Neutrophil (primary cell): Measurements from ENCODE around the gene PLXNB3.

Experiments
- H3K27ac ChIP-seq: fragments of 200-600 bp; sonication (generic); 2 replicates; pipeline ENCODE4 v1.5.1; 2016; ENCODE audit warnings: mild to moderate bottlenecking, moderate library complexity
- H3K27me3 ChIP-seq: fragments of 200-600 bp; sonication (generic); 2 replicates; pipeline ENCODE4 v1.6.0; 2016; ENCODE audit warnings: mild to moderate bottlenecking
- H3K36me3 ChIP-seq: fragments of 200-600 bp; sonication (generic); 2 replicates; pipeline ENCODE4 v1.5.1; 2017
- H3K4me1 ChIP-seq, 2 experiments: fragments of 200-600 bp in 1 of 2; sonication (generic) in 1 of 2; 1 replicate in 1 of 2; 2 replicates in 1 of 2; pipeline versions ENCODE4 v1.5.1 to v1.6.1; 2013 to 2016; ENCODE audit warnings: low read depth in 1 of 2, low read length in 1 of 2, mild to moderate bottlenecking in 1 of 2, moderate library complexity in 1 of 2; ENCODE audit not compliant: control insufficient read depth in 1 of 2, insufficient read depth in 1 of 2
- H3K4me3 ChIP-seq, 2 experiments: fragments of 200-600 bp in 1 of 2; sonication (generic) in 1 of 2; 1 replicate in 1 of 2; 2 replicates in 1 of 2; pipeline ENCODE4 v1.5.1; 2013 to 2016; ENCODE audit warnings: low read depth in 1 of 2, low read length in 1 of 2, mild to moderate bottlenecking in 1 of 2, moderate library complexity in 1 of 2
- H3K9me3 ChIP-seq: fragments of 200-600 bp; sonication (generic); 2 replicates; pipeline ENCODE4 v1.5.1; 2016
- TF ChIP-seq, protein P1 (sequence below): fragments of 200-600 bp; sonication (generic); IDR thresholded peaks from 2 replicates; pipeline ENCODE4 v1.5.1; 2016; ENCODE audit warnings: antibody characterized with exemption

Gene PLXNB3

DNA sequence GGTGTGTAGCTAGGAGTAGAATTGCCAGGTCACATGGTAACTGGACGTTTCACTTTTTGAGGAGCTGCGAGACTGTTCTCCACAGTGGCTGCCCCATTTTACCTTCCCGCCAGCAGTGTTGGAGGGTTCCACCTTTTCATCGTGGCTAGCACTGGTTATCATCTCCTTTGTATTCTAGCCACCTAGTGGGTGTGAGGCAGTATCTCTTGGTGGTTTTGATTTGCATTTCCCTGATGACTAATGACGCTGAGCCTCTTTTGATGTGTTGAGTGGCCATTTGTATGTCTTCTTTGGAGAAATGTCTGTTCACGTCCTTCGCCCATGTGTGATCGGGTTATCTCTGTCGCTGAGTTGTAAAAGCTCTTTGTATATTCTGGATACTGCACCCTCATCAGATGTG lies 28.8 kb upstream of the PLXNB3 start:
- TF ChIP-seq, protein P1, sequence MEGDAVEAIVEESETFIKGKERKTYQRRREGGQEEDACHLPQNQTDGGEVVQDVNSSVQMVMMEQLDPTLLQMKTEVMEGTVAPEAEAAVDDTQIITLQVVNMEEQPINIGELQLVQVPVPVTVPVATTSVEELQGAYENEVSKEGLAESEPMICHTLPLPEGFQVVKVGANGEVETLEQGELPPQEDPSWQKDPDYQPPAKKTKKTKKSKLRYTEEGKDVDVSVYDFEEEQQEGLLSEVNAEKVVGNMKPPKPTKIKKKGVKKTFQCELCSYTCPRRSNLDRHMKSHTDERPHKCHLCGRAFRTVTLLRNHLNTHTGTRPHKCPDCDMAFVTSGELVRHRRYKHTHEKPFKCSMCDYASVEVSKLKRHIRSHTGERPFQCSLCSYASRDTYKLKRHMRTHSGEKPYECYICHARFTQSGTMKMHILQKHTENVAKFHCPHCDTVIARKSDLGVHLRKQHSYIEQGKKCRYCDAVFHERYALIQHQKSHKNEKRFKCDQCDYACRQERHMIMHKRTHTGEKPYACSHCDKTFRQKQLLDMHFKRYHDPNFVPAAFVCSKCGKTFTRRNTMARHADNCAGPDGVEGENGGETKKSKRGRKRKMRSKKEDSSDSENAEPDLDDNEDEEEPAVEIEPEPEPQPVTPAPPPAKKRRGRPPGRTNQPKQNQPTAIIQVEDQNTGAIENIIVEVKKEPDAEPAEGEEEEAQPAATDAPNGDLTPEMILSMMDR: no peak
- H3K36me3 ChIP-seq: peaks cover 44% of the 10 kb centered on the region
- H3K27ac ChIP-seq: no peak overlapping the region
- H3K4me1 ChIP-seq: no peaks in the 10 kb centered on the region
- H3K9me3 ChIP-seq: no peaks in the 10 kb centered on the region
- no peak overlapping the region for H3K4me3 ChIP-seq
- H3K27me3 ChIP-seq: no peaks in the 10 kb centered on the region

DNA sequence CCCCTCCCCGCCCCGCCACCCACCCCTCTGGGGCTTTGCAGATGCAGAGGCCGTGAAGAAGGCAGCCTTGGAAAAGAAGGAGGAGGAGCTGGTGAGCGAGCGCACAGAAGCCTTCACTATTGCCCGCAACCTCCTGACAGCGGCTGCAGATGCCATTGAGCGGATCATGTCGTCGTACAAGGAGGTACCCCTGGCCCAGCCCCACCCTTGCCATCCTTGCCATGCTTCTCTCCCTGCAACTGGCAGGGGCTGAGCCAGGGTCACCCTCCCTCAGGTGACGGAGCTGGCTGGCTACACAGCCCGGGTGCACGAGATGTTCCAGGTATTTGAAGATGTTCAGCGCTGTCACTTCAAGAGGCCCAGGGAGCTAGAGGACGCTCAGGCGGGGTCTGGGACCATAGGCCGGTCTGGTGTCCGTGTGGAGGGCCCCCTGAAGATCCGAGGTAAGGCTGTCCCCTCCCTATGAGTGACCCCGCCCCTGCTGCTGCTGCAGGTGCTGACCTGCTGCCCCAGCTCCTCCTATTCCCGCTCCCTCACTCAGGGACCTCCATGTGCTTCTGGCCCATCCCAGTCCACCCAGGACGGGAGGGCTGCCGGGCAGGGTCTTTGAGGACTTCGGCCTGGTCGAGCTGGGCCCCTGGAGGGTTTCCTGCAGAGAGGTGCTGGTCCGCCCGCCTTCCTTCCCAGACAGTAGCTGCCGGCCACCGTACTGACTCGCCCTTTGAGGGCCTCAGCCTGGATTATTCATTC lies 27.8 kb upstream of the PLXNB3 start:
- no peak overlapping the region for H3K27ac ChIP-seq
- no peak overlapping the region for H3K4me3 ChIP-seq
- H3K36me3 ChIP-seq: peaks cover 54% of the 10 kb centered on the region
- TF ChIP-seq, protein P1: no peak
- no peaks in the 10 kb centered on the region for H3K9me3 ChIP-seq
- H3K27me3 ChIP-seq: no peaks in the 10 kb centered on the region
- no peaks in the 10 kb centered on the region for H3K4me1 ChIP-seq

DNA sequence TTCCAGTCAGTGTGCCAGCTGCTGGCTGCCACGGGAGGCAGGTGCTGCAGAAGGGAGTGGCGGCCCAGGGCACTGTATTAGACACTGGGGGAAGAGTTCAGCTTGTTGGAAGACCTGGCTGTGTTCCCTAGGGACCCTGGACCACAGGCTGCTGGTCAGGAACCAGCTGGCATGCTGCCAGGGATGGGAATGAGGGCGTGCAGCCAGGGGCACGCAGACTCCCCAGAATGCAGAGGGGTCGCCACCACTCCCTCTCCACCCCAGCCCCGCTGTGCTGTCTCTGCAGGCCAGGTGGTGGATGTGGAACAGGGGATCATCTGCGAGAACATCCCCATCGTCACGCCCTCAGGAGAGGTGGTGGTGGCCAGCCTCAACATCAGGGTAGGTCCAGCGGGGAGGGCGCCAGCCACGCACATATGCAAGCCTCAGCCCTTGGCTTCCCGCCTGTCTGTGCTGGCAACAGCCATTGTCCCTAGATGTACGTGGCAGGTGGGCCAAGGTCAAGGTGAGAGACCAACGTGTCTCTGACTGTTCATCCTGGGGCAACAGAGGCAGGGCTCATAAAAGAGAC lies 27.1 kb upstream of the PLXNB3 start:
- peaks cover 61% of the 10 kb centered on the region for H3K36me3 ChIP-seq
- no peak overlapping the region for H3K4me3 ChIP-seq
- H3K27ac ChIP-seq: no peak overlapping the region
- no peaks in the 10 kb centered on the region for H3K4me1 ChIP-seq
- TF ChIP-seq, protein P1: no peak
- H3K27me3 ChIP-seq: no peaks in the 10 kb centered on the region
- no peaks in the 10 kb centered on the region for H3K9me3 ChIP-seq

DNA sequence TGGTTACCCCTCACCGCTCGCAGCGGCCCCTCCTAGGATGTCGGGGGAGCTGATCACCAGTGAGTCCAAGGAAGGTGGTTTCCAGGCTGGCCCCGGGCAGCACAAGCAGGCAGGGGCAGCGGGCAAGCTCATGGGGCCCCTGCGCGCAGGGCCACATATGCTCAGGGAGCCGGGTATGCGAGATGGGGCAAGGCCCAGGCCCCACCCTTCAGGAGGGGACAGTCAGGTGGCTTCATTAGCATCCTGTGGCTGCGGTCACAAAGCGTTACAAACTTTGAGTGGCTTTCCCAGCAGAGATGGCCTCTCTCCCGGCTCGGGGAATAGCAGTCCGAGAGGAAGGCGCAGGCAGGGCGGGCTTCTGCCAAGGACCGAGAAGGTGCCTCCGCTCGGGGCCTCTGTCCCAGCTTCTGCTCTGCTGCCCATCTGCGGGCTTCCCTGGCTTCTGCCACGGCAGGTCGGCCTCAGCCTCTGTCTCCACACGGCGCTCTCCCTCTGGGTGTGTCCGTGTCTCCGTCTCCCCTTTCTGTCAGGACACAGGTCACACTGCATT lies 25.9 kb upstream of the PLXNB3 start:
- peaks cover 70% of the 10 kb centered on the region for H3K36me3 ChIP-seq
- H3K27me3 ChIP-seq: no peaks in the 10 kb centered on the region
- no peak overlapping the region for H3K27ac ChIP-seq
- no peaks in the 10 kb centered on the region for H3K9me3 ChIP-seq
- no peak overlapping the region for H3K4me3 ChIP-seq
- no peaks in the 10 kb centered on the region for H3K4me1 ChIP-seq
- TF ChIP-seq, protein P1: no peak

DNA sequence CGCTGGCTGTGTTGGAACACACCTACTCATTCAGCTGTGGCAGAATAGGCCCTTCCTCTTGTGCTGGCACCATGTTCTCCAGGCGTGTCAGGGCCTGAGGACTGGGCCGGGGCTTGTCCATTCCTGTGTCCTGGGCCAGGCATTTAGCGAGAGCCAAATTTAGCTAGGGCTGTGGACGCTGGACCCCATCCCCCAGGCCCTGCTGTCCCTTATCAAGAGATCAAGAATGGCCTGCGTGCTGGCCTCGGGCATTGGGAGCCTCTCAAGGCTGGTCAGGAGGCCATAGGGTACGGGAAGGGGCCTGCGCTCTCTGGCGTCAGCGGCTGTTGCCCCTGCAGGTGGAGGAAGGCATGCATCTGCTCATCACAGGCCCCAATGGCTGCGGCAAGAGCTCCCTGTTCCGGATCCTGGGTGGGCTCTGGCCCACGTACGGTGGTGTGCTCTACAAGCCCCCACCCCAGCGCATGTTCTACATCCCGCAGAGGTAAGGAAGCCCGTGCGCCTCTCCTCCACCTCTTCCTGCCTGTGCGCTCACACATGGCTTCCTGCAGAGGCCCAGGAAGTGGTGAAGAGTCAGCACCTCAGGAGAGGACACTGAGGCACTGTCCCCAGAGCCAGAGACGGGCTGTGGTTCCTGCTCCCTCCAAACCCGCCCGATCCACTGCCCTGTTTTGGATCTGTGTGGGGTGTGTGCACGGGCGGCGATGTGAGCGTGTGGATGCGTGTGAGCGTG lies 24.1 kb upstream of the PLXNB3 start:
- Histone ChIP-seq H3K4me3 (no peak overlapping the region), H3K9me3 (no peaks in the 10 kb centered on the region), H3K27me3 (peaks cover 11% of the 10 kb centered on the region), H3K4me1 (no peaks in the 10 kb centered on the region), H3K36me3 (peaks cover 80% of the 10 kb centered on the region), H3K27ac (no peak overlapping the region)
- TF ChIP-seq, protein P1: no peak
